MM.1S (cell line): ENCODE measurements around the gene CHST11.

Experiments
- DNase-seq: peaks from one replicate; pipeline ENCODE4 v3.0.0-alpha.2; 2015
- H2AFZ ChIP-seq: fragments of 300-600 bp; sonication (generic); 2 replicates; pipeline ENCODE4 v1.6.0; 2016; ENCODE audit warnings: antibody characterized with exemption, low read length
- H3F3A ChIP-seq: fragments of 300-600 bp; sonication (generic); 2 replicates; pipeline ENCODE4 v1.6.1; 2016; ENCODE audit warnings: mild to moderate bottlenecking, antibody characterized with exemption, low read length, moderate library complexity, mixed read lengths; ENCODE audit not compliant: insufficient read depth
- H3K27ac ChIP-seq: fragments of 300-600 bp; sonication (generic); 2 replicates; pipeline ENCODE4 v1.5.1; 2016; ENCODE audit warnings: mild to moderate bottlenecking, low read length
- H3K27me3 ChIP-seq: fragments of 300-600 bp; sonication (generic); replicated peaks from 2 replicates; pipeline ENCODE4 v1.6.0; 2016; ENCODE audit warnings: low read length; ENCODE audit not compliant: insufficient read depth
- H3K36me3 ChIP-seq: fragments of 300-600 bp; sonication (generic); replicated peaks from 2 replicates; pipeline ENCODE4 v1.6.1; 2016; ENCODE audit warnings: mild to moderate bottlenecking, low read length, mixed read lengths; ENCODE audit not compliant: insufficient read depth
- H3K4me1 ChIP-seq: fragments of 300-600 bp; sonication (generic); 2 replicates; pipeline ENCODE4 v1.6.1; 2016; ENCODE audit warnings: low read length, mixed read lengths
- H3K4me2 ChIP-seq: fragments of 300-600 bp; sonication (generic); 2 replicates; pipeline ENCODE4 v1.6.0; 2016; ENCODE audit warnings: low read depth, low read length
- H3K4me3 ChIP-seq: fragments of 300-600 bp; sonication (generic); 2 replicates; pipeline ENCODE4 v1.5.1; 2016; ENCODE audit warnings: low read length, mixed read lengths
- H3K79me2 ChIP-seq: fragments of 300-600 bp; sonication (generic); 2 replicates; pipeline ENCODE4 v1.6.1; 2016; ENCODE audit warnings: mixed run types, low read length, mixed read lengths
- H3K9ac ChIP-seq: fragments of 300-600 bp; sonication (generic); 2 replicates; pipeline ENCODE4 v1.6.1; 2016; ENCODE audit warnings: low read length, mixed read lengths
- H3K9me2 ChIP-seq: fragments of 300-600 bp; sonication (generic); replicated peaks from 2 replicates; pipeline ENCODE4 v1.6.1; 2016; ENCODE audit warnings: mild to moderate bottlenecking, low read length, mixed read lengths; ENCODE audit not compliant: insufficient read depth
- H3K9me3 ChIP-seq: fragments of 300-600 bp; sonication (generic); replicated peaks from 2 replicates; pipeline ENCODE4 v1.6.1; 2016; ENCODE audit warnings: mild to moderate bottlenecking, low read length, mixed read lengths; ENCODE audit not compliant: insufficient read depth
- H4K20me1 ChIP-seq: fragments of 300-600 bp; sonication (generic); 2 replicates; pipeline ENCODE4 v1.6.1; 2016; ENCODE audit warnings: mild to moderate bottlenecking, low read length, moderate library complexity, mixed read lengths; ENCODE audit not compliant: insufficient read depth
- EZH2 ChIP-seq: fragments of 300-600 bp; sonication (generic); optimal IDR thresholded peaks from 2 replicates; pipeline ENCODE3; 2017; ENCODE audit warnings: low read depth, mild to moderate bottlenecking, antibody characterized with exemption, low read length, mixed read lengths
- EZH2phosphoT487 ChIP-seq: fragments of 300-600 bp; sonication (generic); IDR thresholded peaks from 2 replicates; pipeline ENCODE4 v1.6.1; 2018; ENCODE audit warnings: antibody characterized with exemption, low read length
- TF ChIP-seq, protein P1 (sequence below): fragments of 300-600 bp; sonication (generic); IDR thresholded peaks from 2 replicates; pipeline ENCODE4 v1.5.1; 2016; ENCODE audit warnings: antibody characterized with exemption, low read length, mixed read lengths

Gene CHST11

DNA sequence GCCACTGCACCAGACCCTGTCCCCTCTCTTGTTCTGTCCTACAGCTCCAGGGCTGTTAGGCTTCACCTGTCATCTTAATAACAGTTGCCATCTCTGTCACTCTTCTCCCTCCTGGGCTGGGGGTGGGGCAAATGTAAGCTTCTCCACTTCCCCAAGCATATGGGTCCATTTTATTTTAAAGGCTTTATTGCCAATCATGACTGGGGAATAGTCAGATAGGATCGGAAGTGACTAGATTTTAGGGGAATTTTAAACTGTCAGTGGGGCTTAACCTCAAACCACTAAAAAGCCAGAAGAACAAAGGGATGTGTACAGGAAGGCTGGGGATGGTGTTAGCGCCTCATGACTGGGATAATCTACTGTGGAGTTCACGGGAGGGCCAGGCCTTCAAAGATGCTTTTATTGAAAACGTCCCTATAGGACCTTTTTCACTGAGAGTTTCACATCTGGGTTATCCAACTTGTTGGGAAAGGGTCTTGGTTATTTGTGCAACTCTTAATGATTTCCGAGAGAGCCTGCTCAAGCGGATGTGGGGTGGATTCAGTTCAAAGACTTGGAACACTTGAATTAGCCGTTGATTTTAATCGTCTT lies 41.6 kb downstream of the CHST11 start:
- Histone ChIP-seq H2AFZ (no peak overlapping the region), H3K27ac (no peak overlapping the region), H3K9me3 (no peaks in the 10 kb centered on the region), H3K9ac (no peak overlapping the region), H3K4me1 (peaks cover 15% of the 10 kb centered on the region), H3K79me2 (peaks cover 63% of the 10 kb centered on the region), H3K4me3 (no peak overlapping the region), H3K27me3 (no peaks in the 10 kb centered on the region), H3K4me2 (no peak overlapping the region), H3K36me3 (no peaks in the 10 kb centered on the region; the same call in 1 of the 2 replicates), H4K20me1 (no peaks in the 10 kb centered on the region), H3F3A (0 out of 2 replicates have a peak, but pooled peaks cover 12% of the 10 kb centered on the region), H3K9me2 (no peaks in the 10 kb centered on the region)
- no peak for DNase-seq
- no peak for TF ChIP-seq EZH2
- TF ChIP-seq, protein P1, sequence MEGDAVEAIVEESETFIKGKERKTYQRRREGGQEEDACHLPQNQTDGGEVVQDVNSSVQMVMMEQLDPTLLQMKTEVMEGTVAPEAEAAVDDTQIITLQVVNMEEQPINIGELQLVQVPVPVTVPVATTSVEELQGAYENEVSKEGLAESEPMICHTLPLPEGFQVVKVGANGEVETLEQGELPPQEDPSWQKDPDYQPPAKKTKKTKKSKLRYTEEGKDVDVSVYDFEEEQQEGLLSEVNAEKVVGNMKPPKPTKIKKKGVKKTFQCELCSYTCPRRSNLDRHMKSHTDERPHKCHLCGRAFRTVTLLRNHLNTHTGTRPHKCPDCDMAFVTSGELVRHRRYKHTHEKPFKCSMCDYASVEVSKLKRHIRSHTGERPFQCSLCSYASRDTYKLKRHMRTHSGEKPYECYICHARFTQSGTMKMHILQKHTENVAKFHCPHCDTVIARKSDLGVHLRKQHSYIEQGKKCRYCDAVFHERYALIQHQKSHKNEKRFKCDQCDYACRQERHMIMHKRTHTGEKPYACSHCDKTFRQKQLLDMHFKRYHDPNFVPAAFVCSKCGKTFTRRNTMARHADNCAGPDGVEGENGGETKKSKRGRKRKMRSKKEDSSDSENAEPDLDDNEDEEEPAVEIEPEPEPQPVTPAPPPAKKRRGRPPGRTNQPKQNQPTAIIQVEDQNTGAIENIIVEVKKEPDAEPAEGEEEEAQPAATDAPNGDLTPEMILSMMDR: no peak
- TF ChIP-seq EZH2phosphoT487: no peak

DNA sequence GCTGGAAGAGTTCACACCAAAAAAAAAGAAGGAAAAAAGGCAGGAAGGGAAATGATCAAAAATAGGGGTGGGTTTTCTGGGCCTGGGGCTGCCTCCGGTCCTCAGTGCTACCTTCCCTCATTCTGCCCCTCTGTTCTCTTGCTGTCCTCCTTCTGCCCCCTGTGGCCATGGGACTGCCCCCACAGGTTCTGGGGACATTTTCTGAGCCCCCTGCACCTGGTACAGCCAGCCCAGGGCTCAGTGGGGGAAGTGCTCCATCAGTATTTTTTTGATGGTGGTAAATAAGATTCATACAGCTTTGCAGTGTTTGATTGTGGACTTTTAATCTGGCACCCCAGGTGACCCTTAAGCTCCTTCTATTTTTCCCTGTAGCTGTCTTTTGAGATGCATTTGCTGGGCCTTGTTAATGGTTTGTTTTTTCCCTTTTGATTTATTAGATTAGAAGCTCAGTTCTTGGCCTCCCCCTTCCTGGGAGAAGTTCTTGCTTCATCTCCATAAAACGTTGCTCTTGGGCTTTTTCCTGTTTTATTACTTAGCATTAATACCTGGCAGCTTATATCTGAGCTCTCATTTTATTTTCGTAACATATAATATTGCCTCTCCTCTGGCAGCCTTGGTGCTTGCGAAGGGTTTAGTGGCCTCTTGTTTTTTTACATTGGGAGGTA lies 43.1 kb downstream of the CHST11 start:
- no peaks in the 10 kb centered on the region for H3K9me2 ChIP-seq
- H3K4me1 ChIP-seq: 0 out of 2 replicates have a peak, but pooled peaks cover 9% of the 10 kb centered on the region
- H3K27ac ChIP-seq: no peak overlapping the region
- DNase-seq: no peak
- H2AFZ ChIP-seq: no peak overlapping the region
- H3K9me3 ChIP-seq: no peaks in the 10 kb centered on the region
- H3K79me2 ChIP-seq: peaks cover 61% of the 10 kb centered on the region
- no peaks in the 10 kb centered on the region for H3K36me3 ChIP-seq
- no peak overlapping the region for H3K4me3 ChIP-seq
- H3K9ac ChIP-seq: no peak overlapping the region
- H3K27me3 ChIP-seq: no peaks in the 10 kb centered on the region
- 0 out of 2 replicates have a peak, but pooled peaks cover 3% of the 10 kb centered on the region for H3F3A ChIP-seq
- TF ChIP-seq, protein P1: no peak
- TF ChIP-seq EZH2phosphoT487 (no peak), EZH2 (no peak)
- H4K20me1 ChIP-seq: no peaks in the 10 kb centered on the region
- H3K4me2 ChIP-seq: no peak overlapping the region

DNA sequence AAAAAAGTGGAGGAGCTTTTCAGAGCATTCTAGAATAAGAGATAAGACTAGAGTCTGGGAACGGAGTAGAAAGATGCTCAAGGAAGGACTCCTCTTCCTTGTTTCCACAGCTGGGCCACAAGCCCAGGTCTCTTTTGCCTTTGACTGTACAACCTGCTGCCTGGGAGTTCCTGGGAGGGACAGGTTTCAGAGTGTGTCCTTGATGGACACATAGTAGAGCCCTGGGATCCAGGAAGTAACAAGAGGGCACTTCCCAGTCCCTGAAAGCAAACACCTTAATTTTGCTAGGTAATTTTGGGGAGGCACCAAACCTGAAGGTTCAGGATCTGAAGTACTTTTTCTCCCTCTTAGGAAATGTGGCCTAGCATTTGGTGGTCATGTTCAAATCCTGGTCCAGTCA lies 44.4 kb downstream of the CHST11 start:
- no peak overlapping the region for H3K4me2 ChIP-seq
- no peak overlapping the region for H2AFZ ChIP-seq
- H3K27ac ChIP-seq: no peak overlapping the region
- H3F3A ChIP-seq: no peaks in the 10 kb centered on the region
- no peak overlapping the region for H3K4me3 ChIP-seq
- no peaks in the 10 kb centered on the region for H3K27me3 ChIP-seq
- H3K4me1 ChIP-seq: no peaks in the 10 kb centered on the region
- no peaks in the 10 kb centered on the region for H3K9me2 ChIP-seq
- no peak for DNase-seq
- H3K36me3 ChIP-seq: no peaks in the 10 kb centered on the region
- H3K9me3 ChIP-seq: no peaks in the 10 kb centered on the region
- peaks cover 58% of the 10 kb centered on the region for H3K79me2 ChIP-seq
- H4K20me1 ChIP-seq: no peaks in the 10 kb centered on the region
- TF ChIP-seq EZH2phosphoT487 (no peak), EZH2 (no peak)
- TF ChIP-seq, protein P1: no peak
- H3K9ac ChIP-seq: no peak overlapping the region
